Heart left ventricle (tissue), 13 donors: ENCODE data around the gene AGTRAP.

Experiments used
- CTCF ChIP-seq, 12 donors: fragments of 200-600 bp; sonication (generic) in 4 of 12; IDR thresholded peaks; one replicate each; pipeline versions ENCODE4 v1.5.0 to v1.8.0; 2018 to 2022; ENCODE audit warnings: antibody characterized with exemption in 12 of 12, mild to moderate bottlenecking in 5 of 12
- POLR2A ChIP-seq, 2 donors: fragments of 450-650 bp; IDR thresholded peaks; one replicate each; pipeline ENCODE4 v1.6.1; 2017; ENCODE audit warnings: antibody characterized with exemption in 2 of 2, mild to moderate bottlenecking in 2 of 2, moderate library complexity in 2 of 2
- donor health status: ischemic (EF 13 %, LVEDD 7.1; RV severe dilation, severe dysfunction).
- donor health status: DM: no; HTN: yes; CAD: no.
- donor health status: DM: no; HTN: no; CAD: no.
- donor health status: ischemic (EF 25% LVEDD 6.9; RV normal size, moderate dysfunction).
- donor health status: ischemic (EF 25% LVEDD 5.7; RV mildly dilated, moderate dysfunction).
- donor health status: ischemic (EF 35%, LVEDD 5.7; RV mildly dilated, moderate dysfunction).
- donor health status: nonischemic (EF 11% LVEDD 7.7; RV severe dilation, severe dysfunction).
- donor health status: DM: yes; HTN: yes; CAD: no.
- donor health status: PGD.
- donor health status: ischemic (EF 29% LVEDD 5.4; RV normal size, mild dysfunction).
- donor health status: nonischemic (EF 23%, LVEDD 6.1; RV moderate dilation, normal function).

GRCh38 chr1:11766429-11766776 lies 30.5 kb downstream of the AGTRAP start:
- TF ChIP-seq CTCF (IDR thresholded peaks at IDR 0.05) = no peak
- no peak for TF ChIP-seq POLR2A (IDR thresholded peaks at IDR 0.05)
